Renal cortical epithelial cell (primary cell): Measurements from ENCODE around the gene NUMB. TPM values are rescaled to one million over a fixed set of nuclear protein-coding genes. Genes with fewer than 3 reads are reported as not detected.
"Not testable (repeated sequence)": the region's sequence is repeated elsewhere in the genome, so short reads cannot be mapped to it uniquely, and the experiment has no call there.

ENCODE experiments used
- DNase-seq: peaks from one replicate; pipeline ENCODE4 v3.0.0-alpha.2; 2011; ENCODE audit warnings: low read depth
- total RNA-seq: library from RNA; depleted of rRNA; stranded (reverse); fragments of >200 nt; gene quantifications from 2 replicates; pipeline ENCODE4 v1.2.3, GENCODE V29; 2014

Gene NUMB
- total RNA-seq, 1 donor from 2014 or later: 53.9 TPM

DNA sequence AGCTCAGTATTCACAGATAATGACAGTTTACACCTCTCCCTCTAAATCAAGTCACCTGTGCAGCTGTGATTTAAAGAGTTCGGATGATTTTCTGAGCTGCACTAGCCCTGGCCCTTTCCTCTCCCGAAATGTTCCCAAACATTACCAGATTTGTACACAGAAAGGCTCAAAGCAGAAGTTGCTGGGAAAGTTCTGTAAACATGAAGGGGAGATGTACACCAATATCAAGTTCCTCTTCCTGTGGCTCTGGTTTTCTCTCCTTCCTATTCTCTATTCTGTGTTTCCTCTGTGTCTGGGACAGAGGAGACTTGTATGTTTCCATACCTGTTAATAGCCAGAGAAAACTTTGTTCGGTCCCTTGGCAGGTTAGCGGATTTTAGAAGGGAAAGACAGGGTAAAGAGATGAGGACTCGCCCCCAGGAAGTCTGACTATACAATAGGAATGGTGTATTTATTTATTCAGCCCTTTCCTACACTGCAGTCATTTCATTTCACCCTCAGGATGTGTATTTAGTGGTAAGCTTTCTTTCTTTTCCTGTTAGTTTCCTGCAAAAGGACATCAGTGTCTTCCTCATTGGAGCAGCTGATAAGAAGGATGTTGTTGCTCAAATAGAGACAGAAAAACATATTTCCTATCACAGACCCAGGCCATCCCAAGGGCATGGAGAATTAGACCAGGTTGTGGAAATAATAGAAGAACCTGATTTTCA is 7.6 kb upstream of the NUMB start:
- DNase-seq: no peak

DNA sequence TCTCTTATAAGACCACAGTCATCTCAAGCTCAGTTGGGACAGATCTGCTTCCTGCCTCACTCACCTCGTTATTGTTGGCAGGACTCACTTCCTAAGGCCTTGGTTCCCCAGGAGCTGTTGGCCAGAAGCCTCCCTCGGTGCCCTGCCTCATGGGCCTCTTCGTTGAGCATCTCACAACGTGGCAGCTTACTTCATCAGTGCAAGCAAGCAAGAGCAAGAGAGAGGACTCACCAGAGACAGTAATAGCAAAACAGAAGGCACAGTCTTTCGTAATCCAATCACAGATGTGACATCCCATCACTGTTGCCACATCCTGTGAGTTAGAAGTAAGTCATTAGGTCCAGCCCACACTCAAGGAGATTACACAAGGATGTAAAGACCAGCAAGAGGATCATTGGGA is 5.1 kb upstream of the NUMB start:
- peak; percentile 90 for DNase-seq

DNA sequence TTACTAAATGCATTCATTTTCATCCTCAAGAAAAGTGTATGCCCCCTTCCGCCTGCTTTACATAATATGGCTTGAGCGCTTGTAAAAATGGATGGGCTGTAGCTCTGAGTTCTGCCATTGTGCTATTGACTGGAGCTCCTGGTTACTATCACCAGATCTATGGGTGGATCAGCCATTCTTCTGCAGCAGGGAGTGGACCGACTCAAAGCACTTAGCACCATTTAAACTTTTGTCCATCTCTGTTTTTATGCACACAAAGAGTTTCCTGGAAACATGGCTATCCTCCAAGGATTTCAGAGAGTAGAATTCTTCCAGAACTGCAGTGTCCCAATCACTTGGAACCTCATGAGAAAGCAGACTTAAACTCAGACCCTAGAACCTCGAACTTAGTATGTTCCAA is 4.5 kb upstream of the NUMB start:
- DNase-seq: no peak

DNA sequence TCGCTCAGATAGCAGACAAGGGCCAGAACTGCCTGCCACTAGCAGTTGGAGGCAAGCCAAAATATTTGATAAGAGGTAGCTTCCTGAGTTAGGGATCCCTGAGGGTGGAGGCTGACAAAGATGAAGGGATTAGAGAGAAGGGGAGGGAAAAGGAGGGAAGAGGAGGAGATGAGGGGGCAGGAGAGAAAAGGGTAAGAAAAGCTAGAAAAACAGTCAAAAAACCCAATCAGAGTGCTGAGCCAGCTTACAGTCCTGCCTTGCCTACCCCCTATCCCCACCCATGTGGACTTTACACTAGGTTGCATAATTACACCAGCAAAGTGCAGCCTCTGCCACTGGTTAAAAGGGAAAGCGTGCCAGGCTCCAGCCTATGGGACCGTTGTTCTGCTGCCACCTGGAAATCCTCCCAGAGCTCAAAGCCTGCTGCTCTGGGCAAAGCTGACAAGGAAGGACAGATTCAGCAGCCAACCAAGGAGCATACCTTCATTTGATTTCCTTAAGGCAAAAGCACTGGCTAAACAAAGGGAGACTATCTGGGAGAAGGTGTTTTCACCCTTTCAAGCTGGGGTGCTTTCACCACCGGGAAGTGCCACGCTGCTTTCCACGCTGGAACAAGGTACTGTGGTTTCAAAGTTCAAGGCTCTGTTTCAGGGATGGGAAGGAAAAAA is 3.8 kb upstream of the NUMB start:
- peak; percentile 82 for DNase-seq

DNA sequence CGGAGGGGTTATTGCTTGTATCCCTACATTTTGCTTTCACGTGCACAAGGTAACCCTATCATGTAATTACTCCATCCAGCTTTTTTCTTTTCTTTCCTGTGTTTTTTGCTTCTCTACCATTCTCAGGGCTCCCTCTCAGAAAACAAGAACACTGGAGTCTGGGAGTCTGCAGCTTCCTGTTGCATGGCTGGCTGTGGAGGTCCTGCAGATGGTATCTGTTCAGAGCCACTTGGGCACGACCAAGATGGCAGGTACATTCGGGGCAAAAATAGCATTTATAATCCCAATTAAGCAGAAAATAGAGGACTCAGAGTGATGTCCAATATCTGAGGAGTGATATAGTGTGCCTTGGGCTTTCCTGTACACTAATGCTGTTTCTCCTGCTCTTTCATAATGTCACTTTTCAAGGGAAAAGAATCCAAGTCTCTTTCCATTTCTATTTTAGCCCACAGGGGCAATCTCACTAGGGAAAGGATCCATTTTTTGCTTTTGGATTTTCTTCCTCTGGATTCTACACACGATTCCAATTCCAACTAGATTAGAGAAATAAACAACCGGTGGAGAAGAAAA is 3.2 kb upstream of the NUMB start:
- DNase-seq: no peak

DNA sequence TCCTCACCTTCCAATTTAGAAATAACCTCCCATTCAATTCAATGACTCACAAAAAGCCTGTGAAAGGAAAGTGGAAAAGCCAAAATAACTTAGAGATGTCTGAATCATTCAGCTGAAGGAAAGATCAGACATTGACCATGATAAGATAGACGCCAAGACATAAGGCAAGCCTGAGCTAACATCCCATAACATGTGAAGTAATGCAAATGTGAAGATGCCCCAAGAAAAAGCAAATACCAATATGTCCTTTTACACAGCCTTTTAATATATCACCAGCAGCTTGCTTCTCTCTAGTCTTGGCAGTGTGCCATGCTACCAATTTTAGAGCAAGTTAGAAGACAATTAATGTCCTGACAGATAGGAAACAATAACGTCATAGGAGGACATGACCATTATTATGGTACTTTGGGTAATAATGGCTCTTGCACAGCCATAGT is 2.4 kb upstream of the NUMB start:
- DNase-seq: peak; percentile 53

DNA sequence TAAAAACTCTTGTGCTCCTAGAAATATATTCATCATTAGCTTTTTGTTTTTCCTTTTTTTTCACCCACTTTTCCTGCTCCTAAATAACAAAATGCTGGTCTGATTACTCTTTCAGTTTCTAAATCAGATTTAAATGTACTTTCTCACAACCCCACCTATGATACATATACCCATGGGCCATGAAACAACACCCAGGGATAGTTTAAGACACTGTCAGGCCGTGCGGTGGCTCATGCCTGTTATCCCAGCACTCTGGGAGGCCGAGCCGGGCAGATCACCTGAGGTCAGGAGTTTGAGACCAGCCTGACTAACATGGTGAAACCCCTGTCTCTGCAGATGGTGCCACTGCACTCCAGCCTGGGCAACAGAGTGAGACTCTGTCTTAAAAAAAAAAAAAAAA is 1.6 kb upstream of the NUMB start:
- DNase-seq: no peak

DNA sequence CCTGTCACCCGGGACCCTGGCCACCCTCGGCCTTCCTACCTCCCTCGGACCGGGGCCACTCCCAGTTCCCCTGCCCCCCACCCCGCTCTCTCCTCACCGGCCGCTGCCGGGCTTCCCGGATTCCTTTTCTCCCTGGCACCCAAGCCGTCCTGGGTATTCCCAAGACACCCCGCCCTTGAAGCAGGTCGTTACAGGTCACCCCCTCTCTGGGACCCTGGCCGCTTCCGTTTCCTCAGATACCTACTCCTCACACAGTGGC is 493 bp downstream of the NUMB start:
- no peak for DNase-seq

DNA sequence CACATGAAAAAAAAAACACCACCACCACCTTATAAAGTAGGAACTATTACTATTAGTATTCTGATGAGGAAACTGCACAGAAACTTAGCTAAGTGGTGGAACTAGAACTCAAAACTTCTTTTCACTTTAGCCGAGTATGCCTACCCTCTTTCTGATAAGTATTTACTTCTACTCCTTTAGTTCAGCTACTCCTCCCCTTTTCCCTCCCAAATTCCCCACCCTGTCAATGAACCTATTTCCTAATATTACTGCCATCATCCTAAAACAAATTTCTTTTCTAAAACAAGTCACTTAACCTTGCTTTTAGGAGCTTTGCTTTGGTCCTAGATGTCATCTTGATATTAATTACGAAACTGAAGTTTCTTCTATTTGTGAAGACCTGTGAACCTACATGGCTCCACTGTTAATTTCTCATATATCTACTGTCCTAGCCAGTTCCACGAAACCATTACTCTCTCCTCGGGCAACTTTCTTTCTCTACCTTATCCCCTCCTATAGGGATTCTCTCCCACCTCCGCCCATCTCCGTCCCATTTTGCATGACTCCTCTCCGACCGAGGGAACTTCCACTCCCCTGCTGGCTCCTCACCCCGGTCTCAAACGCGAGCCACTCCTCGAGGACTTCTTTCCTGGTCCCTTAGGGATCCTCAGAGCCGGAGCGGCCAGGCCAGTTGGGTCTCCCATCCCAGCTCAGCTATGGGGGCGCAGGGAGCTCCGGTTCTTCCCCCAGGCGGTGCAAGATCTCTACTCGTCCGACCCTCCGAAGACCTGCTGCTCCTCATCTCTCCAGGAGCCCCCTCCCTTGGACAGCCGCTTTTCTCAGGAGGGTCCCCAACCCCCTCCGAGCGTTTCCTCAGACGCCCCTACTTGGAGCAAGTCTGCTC is 1.1 kb downstream of the NUMB start:
- DNase-seq: no peak

DNA sequence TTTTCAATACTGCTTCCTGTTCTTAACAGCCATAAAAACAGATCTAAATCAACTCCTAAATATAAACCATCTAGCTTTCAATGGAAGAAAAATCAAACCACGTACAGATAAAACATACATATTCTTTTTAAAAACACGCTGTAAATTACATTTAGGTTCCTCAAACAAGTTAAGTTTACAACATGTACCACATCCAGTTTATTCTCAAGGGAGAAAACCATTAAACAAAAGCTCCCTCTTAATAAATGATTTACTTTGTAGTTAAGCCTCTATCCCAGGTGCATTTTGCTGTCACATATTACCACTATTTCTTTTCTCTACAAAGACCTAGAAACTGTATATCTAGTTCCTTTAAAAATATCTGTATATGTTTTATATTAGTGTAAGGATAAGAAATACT is 3.1 kb downstream of the NUMB start:
- peak; percentile 52 for DNase-seq

DNA sequence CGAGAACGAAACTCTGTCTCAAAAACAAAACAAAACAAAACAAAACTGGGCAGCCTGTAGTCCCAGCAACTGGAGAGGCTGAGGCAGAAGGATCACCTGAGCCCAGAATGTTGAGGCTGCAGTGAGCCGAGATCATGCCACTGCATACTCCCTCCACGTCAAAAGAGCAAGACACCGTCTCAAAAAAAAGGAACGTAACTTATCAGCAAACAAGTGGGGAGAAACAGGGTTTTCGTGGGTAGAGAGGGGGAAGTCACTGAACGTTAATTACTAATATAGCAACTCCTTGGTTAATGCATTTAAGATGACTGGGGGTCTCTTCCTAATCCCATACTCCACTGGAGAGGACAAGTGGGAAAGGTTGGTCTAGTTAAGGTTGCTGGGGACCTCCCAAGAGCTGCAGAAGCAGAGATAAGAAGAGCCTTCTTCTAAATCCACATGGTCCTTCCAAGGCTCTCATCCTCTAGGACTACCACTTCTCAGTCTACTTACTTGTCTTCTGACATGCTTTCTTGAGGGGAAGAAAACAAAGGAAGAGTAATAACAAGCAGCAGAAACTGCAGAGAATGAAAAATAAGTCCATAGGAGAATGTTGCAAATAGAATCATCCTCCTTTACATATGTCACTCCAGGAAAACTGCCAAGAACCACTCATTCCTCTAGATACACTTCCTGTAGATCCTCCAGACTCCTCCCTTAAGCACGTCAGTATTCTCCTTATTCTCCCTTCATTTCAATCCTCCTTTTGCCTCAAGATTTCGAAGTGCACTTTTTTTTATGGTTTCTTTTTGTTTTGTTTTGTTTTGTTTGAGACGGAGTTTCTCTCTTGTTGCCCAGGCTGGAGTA is 5.8 kb downstream of the NUMB start:
- DNase-seq: no peak

DNA sequence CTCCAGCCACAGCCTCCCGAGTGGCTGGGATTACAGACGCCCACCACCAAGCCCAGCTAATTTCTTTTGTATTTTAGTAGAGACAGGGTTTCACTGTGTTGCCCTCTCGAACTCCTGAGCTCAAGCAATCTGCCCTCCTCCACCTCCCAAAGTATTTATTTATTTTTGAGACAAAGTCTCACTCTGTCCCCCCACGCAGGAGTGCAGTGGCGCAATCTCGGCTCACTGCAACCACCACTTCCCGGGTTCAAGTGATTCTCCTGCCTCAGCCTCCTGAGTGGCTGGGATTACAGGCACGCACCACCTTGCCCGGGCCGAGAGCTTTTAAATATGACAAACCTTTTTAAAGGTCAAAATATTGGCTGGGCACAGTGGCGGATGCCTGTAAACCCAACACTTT is 14.6 kb downstream of the NUMB start:
- DNase-seq: no peak

DNA sequence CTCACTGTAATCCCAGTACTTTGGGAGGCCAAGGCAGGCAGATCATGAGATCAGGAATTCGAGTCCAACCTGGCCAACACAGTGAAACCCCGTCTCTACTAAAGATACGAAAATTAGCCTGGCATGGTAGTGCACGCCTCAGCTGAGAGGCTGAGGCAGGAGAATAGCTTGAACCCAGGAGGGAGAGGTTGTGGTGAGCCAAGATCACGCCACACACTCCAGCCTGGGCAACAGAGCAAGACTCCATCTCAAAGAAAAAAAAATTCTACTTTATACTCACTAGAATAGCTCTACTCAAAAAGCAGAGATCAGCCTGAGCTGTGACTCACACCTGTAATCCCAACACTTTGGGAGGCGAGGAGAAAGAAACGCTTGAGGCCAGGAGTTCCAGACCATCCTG is 17.1 kb downstream of the NUMB start:
- no peak for DNase-seq

DNA sequence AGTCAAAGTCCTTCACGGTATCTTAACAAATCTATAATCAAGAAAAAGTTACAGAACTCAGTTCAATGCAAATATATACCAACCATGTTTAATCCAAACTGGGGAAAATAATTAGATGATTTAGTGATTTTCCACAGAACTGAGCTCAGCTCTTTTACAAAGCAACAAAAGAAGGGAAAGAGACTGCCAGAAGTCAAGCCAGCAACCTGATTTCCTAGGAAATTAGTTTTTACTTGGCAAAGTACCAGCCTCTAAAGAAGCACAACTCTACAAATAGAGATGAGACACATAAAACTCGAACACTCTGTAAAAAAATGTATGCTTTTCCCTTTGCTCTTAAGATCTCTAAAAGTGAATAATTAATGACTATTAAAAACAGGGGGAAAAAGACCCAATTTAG is 19.4 kb downstream of the NUMB start:
- DNase-seq: no peak

DNA sequence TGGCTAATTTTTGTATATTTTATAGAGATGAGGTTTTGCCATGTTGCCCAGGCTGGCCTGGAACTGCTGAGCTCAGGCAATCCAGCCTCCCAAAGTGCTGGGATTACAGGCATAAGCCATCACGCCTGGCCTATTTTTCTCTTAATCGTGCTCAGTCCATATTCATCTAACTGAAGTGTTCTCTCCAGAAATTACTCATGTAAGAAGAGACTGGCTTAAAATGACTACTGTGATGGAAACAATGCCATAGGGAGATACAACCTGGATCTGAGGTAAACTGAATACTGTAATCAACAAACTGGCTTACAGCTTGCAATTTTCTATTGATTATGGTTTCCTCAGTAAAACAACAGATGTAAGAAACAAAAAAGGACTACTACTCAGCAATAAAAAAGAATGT is 21.1 kb downstream of the NUMB start:
- no peak for DNase-seq

DNA sequence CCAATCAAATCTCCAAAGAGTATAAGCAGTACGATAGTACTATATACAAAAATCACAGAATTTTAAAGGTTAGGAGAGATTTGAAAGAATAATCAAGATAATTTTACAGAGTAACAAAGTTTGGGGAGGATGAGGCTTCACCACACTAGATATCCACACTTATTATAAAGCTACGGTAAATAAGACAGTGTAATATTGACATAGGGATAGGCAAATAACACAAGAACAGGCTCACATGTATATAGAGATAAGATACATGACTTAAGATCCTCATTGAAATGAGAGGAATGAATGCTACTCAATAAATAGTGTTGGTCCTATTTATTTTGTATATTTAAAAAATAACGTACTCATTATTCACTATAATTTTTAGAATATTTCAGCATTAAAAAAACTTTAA is 26.2 kb downstream of the NUMB start:
- DNase-seq: no peak

DNA sequence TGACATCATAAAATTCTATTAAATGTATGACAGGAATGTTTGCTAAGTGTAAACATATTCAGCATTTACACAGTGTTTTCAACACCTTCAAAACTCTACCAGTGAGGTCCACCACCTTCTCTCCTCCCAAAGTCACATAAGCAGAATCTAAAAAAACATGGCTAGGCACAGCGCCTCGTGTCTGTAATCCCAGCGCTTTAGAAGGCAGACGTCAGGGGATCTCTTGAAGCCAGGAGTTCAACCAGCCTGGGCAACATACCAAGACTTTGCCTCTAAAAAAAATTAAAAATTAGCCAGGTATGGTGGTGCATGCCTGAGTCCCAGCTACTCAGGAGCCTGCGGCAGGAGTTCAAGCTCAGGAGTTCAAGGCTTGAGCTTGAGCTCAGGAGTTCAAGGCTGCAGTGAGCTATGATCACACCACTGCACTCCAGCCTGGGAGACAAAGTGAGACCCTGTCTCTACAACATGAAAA is 30.0 kb downstream of the NUMB start:
- DNase-seq: peak; percentile 85

DNA sequence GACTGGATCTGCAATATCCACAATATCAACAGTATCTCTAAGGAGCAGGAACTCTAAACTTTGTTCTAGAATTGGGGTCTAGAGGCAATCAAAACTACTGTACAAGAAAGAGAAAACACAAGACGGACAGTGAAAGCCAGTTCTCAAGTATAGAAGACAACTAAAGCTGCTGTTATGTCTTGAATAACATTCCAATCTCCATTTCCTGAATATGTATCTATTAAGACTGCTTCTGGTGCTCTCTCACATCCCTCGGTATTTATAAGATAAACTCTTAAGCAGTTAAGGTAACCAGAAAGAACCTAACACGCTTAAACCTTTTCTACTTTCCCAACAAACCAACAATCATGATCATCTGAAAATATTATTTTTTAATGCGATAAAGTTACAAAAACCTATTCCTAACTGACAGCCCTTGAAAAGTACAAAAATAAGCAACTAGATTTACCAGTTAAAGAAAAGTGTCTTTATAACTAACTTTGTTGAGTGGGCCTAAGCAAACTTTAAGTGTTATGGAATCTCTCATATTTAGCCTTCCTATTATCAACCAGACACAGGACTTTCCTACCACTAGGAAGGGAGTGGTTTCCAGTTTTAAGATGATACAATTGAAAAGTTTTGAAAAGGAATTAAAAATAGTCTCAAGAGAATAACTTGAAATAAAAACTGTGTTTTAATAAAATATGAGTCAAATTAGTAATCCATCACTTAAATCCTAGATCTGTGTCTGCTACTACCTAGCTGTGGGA is 30.7 kb downstream of the NUMB start:
- no peak for DNase-seq

DNA sequence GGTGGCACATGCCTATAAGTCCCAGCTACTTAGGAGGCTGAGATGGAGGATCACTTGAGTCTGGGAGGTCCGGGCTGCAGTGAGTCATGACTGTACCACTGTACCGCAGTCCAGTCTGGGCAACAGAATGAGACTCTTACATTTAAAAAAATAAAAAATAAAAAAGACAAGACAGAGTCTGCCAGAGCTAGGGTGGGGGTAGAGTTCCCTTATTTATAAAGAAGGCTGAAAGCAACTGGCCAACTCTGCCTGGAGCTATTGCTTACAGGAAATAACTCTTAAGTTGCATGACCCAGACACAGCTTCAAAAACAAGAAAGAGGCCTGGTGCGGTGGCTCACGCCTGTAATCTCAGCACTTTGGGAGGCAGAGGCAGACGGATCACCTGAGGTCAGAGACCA is 31.5 kb downstream of the NUMB start:
- DNase-seq: peak; percentile 58

DNA sequence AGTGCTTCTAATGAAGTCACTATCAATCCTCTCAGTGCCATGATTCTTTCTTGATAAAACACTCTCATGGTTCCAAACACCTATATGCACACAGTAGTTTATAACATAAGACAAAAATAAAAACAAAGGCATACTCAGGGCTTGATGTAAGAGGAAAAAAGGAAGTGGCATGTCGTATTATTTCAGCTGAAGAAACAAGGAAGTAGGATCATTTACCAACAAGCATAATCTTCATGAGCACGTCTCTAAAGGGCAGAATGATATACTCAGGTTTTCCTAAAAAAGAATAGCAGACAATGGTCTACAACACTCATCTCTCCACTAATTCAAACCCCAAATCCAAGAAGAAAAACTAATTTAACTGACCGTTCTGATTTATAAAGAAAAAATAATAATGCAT is 33.9 kb downstream of the NUMB start:
- no peak for DNase-seq

DNA sequence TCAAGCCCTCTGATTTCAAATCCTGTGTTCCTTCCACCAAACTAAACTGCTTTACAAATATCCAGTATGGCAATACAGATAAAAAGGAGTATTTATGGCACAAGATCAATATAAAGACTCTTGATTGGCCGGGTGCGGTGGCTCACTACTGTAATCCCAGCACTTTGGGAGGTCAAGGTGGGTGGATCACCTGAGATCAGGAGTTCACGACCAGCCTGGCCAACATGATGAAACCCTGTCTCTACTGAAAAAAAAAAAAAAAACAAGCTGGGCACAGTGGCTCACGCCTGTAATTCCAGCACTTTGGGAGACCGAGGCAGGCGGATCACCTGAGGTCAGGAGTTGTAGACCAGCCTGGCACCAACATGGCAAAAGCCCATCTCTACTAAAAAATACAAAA is 35.3 kb downstream of the NUMB start:
- DNase-seq: not testable (repeated sequence)
